NCI-H1105 treated with DMSO at 0.1 percent for 48 hours (cell line): ENCODE measurements around the gene TACC3.
"Not testable (repeated sequence)": the region's sequence is repeated elsewhere in the genome, so short reads cannot be mapped to it uniquely, and the experiment has no call there.

ENCODE experiments used
- DNase-seq: peaks from one replicate; lab custom pipeline; 2025; lab: John Stamatoyannopoulos, UW

The TACC3 gene

GRCh38 chr4:1721003-1721665 lies at the start of gene TACC3, which contains the start of gene TMEM129:
TSS of gene TACC3 (plus strand) at chr4:1721521. CDS start at chr4:1723422, 1,901 bp downstream.
TSS of gene TMEM129 (minus strand) at chr4:1721323. CDS start at chr4:1720837, 486 bp downstream.
- peak; percentile 91 for DNase-seq

DNA sequence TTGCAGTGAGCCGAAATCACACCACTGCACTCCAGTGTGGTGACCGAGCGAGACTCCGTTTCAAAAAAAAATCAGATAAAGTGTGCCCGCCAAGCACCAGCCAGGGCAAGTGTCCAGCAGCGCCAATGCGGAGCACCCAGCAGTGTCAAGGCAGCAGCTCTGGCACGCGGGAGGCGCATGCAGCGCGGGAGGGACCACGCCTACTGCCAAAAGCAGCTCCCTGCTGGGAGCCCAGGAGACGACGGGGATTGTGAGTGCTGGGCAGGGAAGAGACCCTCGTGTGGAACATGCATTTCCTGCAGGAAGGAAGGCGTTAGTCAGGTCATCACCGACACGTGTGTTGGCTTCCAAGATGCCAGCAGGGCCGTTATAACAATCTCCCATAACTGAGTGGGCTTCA lies 47.6 kb upstream of the TACC3 start:
- no peak for DNase-seq

DNA sequence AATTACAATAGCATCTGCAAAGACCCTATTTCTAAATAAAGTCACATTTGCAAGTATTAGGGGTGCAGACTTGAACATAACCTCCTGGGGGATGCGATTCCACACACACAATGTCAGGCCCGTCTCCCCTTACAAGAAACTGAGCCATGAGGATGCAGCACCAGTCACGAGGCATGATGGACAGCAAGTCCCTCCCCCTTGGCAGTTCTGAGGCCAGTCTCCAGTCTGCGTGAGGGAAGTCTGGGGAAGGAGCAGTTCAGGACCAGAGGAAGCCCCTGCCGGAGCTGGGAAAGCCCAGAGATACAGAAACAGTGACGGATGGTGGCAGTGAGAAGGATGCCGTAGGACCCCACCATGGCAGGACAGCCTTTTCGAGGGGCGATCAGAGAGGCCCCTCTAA lies 46.6 kb upstream of the TACC3 start:
- no peak for DNase-seq

GRCh38 chr4:1675136-1675801 lies 46.1 kb upstream of the TACC3 start:
- DNase-seq, result no peak

DNA sequence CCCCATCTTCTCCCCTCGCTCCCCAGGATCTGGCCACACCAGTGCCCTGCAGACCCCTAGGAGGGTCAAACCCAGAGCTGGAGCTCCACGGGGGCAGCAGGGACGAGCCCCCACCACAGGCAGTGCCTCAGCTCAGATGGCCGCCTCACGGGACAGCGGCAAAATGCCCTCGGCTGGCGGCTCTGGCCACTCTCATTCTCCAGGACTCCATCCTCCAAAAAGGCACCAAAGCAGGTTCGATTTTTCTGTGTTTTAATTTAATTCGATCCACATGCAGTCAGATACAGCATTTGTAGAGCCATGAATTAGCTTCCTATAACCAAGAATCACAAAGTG lies 45.6 kb upstream of the TACC3 start:
- no peak for DNase-seq

DNA sequence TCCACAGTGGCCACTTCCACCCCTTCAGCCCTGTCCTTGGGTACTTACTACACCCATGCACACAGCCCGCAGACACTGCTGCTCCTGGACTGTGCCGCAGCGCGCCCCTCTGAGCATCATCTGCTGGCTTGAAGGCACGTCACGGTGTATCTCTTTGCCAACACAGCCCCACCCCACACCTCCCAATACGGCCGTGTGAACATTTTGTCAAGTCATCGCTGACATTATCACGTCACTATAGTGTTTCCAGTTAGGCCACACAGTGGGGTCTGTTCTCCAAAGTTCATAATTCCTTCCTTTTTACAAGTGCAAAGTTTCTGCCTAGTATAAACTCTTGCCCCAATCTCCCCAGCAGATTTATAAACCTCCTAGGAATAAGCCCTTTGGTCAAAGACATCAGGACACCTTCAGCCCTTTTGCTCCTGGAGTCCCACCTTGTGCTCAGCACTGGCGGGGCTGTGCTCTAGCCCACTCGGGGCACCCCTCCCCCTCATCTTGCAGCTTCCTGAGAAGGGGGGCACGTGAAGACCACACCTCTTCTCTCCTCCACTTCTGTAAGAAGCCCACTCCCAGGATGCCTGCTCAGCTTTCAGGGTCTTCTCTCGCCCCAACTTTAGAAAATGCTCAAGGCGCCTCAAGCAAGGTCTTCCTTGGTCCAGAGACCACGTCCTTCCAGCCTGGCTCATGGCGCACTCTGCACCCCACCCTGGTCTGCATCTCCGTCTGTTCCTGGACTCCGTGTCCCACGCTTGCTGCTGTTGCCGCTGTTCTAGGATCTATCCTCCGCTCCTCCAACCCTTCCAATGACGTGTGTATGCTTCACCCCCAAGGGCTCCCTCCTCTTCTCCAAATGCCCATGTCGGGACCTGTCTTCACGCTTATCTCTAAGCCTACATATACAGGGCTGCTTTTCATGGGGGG lies 44.5 kb upstream of the TACC3 start:
- DNase-seq, result no peak

DNA sequence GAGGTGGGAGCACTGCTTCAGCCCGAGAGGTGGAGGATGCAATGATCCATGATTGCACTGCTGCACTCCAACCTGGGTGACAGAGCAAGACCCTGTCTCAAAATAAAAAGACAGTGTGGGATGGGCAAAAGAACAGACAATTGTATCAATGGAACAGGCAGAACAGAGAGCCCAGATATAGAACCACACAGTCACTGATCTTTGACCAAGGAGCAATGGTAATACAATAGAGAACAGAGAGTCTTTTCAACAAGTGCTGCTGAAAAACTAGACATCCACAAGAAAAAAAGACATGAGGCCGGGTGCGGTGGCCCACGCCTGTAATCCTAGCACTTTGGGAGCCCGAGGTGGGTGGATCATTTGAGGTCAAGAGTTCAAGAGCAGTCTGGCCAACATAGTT lies 43.1 kb upstream of the TACC3 start:
- no peak for DNase-seq

- DNase-seq, result no peak
Measured at GRCh38 chr4:1682860-1683259, 38.5 kb upstream of the TACC3 start.

- no peak for DNase-seq
Measured at GRCh38 chr4:1683261-1683735, 38.0 kb upstream of the TACC3 start.

GRCh38 chr4:1683736-1684505 lies 37.4 kb upstream of the TACC3 start, which contains the start of gene FAM53A:
TSS of gene FAM53A (minus strand) at chr4:1684313. CDS start at chr4:1668741, 15,572 bp downstream.
- DNase-seq, result peak; percentile 51

GRCh38 chr4:1684506-1685234 lies 36.7 kb upstream of the TACC3 start:
- no peak for DNase-seq

DNA sequence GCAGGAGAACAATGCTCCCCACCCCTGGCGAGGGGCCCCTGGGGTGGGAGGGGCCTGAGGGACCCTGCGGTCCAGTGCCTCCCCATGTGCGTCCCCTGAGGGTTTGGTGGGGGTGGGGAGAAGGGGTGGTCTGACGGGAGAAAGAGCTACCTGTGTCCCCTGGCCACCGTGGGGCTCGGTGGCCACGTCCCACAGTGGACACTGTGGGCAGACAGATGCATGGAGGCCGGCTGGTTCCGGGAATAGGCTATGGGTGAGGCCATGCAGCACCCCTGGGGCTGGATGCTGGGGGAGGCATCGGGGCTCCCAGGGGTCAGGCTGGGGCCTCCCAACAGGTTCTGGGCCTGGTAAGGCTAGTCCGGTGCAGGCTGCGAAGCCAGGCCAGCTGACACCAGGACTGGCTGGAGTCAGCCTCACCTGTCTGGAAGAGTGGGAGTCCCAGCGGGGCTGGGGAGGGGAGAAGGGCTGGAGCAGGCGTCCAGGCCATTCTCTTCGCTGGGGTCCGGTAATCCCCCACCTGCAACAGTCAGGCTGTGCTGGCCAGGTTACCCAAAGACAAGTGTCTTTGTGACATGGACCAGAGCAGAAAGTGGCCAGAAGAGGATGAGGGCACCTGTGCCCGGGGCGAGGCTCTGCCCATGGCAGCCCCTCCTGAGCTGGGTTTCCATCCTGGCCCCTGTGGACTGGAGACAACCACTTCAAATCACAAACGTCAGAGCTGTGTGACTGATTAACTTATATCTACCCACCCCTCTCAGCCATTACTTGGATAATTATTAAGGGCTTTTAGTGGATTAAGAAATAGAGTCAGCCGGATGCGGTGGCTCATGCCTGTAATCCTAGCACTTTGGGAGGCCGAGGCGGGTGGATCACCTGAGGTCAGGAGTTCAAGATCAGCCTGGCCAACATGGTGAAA lies 35.8 kb upstream of the TACC3 start:
- DNase-seq, result no peak

DNA sequence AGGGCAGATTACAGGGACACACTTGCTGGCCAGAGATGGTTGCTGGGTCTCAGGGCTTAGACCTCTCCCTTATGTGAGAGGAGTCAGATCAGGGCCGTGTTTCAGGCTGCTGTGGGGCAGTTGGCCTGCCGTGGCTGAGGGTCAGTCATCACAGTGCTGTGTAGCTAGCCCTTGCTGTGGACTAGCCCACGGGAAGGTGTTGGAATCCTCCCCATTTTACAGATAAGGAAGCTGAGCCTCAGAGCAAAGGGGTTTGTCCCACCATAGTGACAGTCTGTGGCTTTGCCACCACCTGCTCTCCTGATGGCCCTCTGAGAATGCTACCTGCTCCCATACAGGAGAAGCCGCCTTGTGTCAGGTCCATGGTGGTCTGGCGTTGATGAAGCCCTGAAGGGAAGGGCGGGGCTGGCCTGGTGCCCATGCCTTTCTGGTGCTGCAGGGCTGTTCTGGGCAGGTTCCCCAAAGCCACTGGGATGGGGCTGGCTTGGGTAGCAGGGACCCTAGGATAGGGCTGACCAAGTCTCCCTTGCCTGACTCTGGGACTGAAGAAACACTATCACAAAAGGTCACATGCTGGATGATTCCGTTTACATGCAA lies 34.8 kb upstream of the TACC3 start:
- no peak for DNase-seq

- DNase-seq, result no peak
Measured at GRCh38 chr4:1690698-1691097, 30.6 kb upstream of the TACC3 start.

DNA sequence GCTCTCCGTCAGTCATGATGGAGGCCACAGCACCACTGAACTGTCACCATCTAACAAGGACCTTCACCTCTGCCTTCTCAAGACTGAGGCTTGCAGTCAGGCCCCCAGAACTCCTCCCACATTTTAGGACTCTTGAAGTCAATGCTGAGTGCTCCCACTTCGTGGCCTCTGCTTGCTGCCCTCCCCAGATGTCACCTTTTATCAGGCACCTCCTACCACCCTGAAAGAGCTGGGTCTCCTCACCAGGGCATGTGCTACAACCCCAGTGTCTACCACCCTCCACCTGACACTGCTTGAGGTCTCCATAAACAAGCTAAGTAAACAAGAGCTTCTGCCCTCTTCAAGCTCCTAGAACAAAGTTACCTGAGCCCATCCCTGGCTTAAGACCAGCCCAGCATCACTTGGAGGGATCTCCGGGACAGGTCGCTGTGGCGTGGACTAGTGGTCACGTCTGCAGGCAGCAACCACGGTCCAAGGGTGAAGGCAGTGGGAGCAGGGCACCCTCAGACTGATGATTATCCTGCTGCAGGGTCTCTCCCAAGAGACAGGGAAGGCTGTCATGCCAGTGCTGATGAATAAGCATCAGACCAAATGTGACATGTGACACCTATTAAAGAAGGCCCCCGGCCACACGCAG lies 29.5 kb upstream of the TACC3 start:
- DNase-seq, result no peak

GRCh38 chr4:1693131-1693896 lies 28.0 kb upstream of the TACC3 start:
- peak; percentile 53 for DNase-seq

DNA sequence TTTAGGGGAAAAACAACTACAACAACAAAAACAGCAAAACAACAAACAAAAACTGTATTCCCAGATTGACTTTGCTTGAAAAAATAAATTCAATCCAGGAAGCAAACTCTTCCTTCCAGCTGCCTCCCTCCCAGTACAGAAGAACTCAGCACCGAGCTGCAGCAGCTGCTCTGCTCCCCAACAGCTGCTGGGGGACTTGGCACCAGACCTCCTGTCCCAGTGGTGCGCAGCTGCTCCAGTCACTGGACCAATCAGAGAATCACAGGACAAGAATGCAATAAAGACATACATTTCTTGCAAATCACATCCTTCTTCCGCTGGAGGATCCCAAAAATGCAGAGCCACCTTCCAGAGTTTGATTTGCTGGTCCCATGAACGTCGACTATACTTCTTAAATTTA lies 25.4 kb upstream of the TACC3 start:
- no peak for DNase-seq

DNA sequence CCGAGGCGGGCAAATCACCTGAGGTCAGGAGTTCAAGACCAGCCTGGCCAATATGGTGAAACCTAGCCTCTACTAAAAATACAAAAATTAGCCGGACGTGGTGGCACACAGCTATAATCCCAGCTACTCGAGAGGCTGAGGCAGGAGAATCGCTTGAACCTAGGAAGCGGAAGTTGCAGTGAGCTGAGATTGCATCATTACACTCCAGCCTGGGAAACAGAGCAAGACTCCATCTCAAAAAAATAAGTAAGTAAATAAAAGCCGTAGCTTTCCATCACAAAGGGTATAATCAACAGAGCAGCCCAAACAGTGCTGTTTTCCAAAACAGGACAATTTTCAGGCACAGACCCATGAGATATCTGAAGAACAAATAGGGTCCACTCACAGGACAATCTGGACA lies 19.6 kb upstream of the TACC3 start:
- not testable (repeated sequence) for DNase-seq
